A549 treated with Hydrocortisone at 1 μM for 4 hours (cell line): Measurements from ENCODE around the gene NOLC1. TPM values are rescaled to one million over a fixed set of nuclear protein-coding genes. Genes with fewer than 3 reads are reported as not detected.

Source experiments
- total RNA-seq: library from RNA; stranded (reverse); fragments of 200-300 nt; extraction: Qiagen RNA extraction; gene quantifications from 5 replicates; pipeline ENCODE4 v1.2.3, GENCODE V29; 2022

The NOLC1 gene
- total RNA-seq: 147 to 186 TPM (median 162 TPM) in 5 replicates

GRCh38 chr10:102151774-102152544, at the start of gene NOLC1:
TSS of gene NOLC1 (plus strand) at chr10:102152389. CDS start at chr10:102152411, 22 bp downstream.

DNA sequence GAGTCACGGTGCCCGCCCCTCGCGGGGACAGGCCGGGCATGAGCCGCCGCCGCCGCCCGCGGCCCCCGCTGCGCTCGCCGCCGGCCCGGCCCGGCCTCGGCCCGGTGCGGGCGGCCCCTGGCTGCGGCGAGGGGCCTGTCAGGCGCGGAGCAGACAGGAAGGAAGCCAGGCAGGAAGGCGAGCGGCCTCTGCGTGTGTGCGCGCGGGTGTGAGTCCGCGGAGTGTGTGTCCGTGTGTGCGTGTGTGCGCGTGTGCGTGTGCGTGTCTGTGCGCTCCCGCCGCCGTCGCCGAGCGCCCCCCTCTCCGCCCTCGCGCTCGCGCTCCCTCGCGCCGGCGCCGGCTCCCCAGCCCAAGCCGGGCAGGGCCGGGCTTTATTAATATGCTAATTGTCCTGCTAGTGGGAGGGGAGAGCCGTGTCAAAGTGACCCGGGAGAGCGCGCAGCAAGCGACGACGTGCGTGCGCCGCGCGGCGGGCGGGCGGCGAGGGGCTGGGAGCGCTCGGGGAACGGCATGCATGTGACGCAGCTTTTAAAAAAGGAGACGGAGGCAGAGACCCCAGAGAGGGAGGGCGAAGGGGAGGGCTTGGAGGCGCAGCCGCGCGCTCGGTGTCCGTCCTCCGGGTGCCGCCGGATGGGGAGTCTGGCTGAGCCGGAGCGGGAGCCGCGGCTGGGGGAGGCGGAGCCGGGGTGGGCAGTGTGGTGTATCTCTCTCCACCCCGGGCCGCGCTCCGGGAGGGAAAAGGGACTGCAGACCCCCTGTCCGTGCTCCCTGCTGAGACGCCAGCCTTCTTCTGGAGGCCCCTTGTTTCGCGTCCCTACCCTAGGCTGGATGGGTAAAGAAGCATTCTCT, 31.8 kb upstream of the NOLC1 start, which contains the start of gene LDB1:
LDB1 (minus strand) TSS at position 227 of the 849 bp plus-strand sequence. CDS start 258 bp downstream, outside the sequence.

DNA sequence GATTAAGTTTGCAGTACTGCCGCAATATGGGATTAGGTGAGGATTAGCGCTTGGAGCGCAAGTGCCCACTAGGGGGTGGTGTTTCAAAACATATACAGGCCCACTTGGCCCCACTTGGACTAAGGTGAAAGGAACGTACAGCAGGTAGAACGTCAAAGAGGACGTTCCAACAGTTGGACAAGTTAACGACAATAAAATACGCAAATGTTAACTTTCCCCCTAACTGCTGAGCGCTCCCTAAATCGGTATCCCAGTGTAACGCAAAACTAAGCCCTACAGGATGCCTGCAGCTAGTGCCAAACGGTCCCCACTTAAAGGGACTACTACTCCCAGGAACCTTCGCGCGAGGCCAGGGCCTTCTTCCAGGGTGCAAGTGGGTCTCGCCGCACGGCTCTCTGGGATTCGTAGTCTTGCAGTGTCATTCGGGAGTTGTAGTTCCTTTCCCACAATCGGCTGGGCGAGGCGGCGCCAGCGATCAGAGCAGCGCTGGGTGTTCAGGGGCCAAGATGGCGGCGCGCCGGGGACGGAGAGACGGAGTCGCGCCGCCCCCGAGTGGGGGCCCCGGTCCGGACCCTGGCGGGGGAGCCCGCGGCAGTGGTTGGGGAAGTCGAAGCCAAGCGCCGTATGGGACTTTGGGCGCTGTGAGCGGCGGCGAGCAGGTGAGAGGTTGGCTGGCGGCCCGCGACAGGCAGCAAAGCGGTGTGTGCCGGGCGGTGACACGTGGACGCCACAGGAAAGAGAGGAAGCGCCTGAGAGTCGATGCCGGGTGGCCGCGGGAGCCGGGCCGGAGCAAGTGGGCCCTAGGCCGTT, 19.4 kb upstream of the NOLC1 start, which contains the start of gene PPRC1:
PPRC1 (plus strand) TSS at position 478 of the 810 bp plus-strand sequence; CDS start at position 507, 29 bp downstream.

Other genes with a start within 250 kb of the NOLC1 start
- gene ARMH3, start 96.2 kb upstream of the NOLC1 start, total RNA-seq: 11.3 to 12.3 TPM (median 11.4 TPM) in 5 replicates
- gene HPS6, start 87.0 kb upstream of the NOLC1 start, total RNA-seq: 30.0 to 38.3 TPM (median 34.3 TPM) in 5 replicates
- gene LDB1, start 32.0 kb upstream of the NOLC1 start, total RNA-seq: 32.2 to 36.0 TPM (median 35.0 TPM) in 5 replicates
- 53.7 to 60.3 TPM (median 55.8 TPM) in 5 replicates for gene PPRC1, start 19.3 kb upstream of the NOLC1 start, total RNA-seq
- gene ELOVL3, start 73.9 kb downstream of the NOLC1 start, total RNA-seq: 0.29 to 0.46 TPM (median 0.33 TPM) in 5 replicates
- 0.63 to 1.4 TPM (median 1.2 TPM) in 5 replicates for gene PITX3, start 89.1 kb downstream of the NOLC1 start, total RNA-seq
- gene GBF1, start 93.1 kb downstream of the NOLC1 start, total RNA-seq: 23.7 to 27.6 TPM (median 24.7 TPM) in 5 replicates
- gene NFKB2, start 243.3 kb downstream of the NOLC1 start, total RNA-seq: 36.8 to 61.2 TPM (median 49.2 TPM) in 5 replicates